ENCODE results near the gene SLC16A6. TPM values are rescaled to one million over a fixed set of nuclear protein-coding genes. Genes with fewer than 3 reads are reported as not detected.

SLC16A6 gene
- total and polyA plus RNA-seq, 9 donors, result 0.12 to 11.3 (median 1.1) TPM

DNA sequence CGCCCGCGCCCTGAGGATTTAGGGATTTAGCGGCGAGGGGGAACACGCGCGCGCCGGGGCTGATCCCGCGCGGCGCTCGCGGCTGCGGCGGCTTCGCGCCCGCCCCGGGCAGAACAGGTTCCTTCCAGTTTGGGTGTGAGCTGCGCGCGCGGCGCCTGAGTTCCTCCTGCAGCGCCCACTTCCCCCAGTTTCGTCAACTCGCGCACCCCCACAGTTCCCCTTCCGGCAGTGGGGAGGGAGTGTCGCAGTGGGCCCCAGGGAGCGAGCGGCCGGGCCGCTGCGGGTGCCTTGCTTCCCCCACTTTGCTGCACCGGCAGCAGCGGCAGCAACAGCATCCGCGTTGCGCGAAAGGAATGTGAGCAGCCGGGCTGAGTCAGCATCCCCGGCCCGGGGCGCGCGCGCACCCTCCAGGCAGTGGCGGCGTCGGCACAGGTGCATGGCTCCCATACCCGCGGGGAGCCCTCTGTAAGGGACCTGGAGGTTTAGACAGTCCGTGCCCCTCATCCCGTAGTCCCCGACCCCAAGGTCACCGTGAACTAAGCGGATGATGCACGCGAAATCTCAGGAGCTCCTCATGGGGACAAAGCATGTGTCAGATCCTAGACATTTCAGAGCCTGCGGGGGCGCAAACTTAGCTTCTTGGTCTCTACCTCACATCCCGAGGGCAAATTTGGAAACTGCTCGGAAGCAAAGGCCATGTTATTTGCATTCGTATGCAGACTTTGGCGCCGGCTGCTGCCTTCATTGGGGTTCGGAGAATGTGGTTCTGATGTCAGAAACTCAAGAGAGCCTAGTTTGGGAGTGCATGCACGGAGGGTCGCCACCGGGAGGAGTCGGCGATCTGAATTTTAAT, 1.1 kb upstream of the SLC16A6 start:
- DNase-seq, result peak; percentile 56 to 73 (median 59)
- H3K9me3 ChIP-seq, result no peaks in the 10 kb centered on the region
- no peaks in the 10 kb centered on the region for H3K27me3 ChIP-seq
- 0 to 1% (median 1%) methylated on average over 64 to 76 of the region's 76 CpGs for WGBS, 3 donors
- H3K4me1 ChIP-seq (ENCODE audit: insufficient read depth), result peaks cover 5% of the 10 kb centered on the region
- H3K27ac ChIP-seq, result peak overlapping the region in 1 of 2 donors; percentile 75
- TF ChIP-seq POLR2A (IDR thresholded peaks at IDR 0.05), result no peak
- TF ChIP-seq EP300 (IDR thresholded peaks at IDR 0.05), result no peak
- TF ChIP-seq, protein P1, sequence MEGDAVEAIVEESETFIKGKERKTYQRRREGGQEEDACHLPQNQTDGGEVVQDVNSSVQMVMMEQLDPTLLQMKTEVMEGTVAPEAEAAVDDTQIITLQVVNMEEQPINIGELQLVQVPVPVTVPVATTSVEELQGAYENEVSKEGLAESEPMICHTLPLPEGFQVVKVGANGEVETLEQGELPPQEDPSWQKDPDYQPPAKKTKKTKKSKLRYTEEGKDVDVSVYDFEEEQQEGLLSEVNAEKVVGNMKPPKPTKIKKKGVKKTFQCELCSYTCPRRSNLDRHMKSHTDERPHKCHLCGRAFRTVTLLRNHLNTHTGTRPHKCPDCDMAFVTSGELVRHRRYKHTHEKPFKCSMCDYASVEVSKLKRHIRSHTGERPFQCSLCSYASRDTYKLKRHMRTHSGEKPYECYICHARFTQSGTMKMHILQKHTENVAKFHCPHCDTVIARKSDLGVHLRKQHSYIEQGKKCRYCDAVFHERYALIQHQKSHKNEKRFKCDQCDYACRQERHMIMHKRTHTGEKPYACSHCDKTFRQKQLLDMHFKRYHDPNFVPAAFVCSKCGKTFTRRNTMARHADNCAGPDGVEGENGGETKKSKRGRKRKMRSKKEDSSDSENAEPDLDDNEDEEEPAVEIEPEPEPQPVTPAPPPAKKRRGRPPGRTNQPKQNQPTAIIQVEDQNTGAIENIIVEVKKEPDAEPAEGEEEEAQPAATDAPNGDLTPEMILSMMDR (IDR thresholded peaks at IDR 0.05), result no peak
- H3K4me3 ChIP-seq, result peak overlapping the region; percentile 47
- no peaks in the 10 kb centered on the region for H3K36me3 ChIP-seq
- intact Hi-C loops (cut with DNase I), result no loop called here

DNA sequence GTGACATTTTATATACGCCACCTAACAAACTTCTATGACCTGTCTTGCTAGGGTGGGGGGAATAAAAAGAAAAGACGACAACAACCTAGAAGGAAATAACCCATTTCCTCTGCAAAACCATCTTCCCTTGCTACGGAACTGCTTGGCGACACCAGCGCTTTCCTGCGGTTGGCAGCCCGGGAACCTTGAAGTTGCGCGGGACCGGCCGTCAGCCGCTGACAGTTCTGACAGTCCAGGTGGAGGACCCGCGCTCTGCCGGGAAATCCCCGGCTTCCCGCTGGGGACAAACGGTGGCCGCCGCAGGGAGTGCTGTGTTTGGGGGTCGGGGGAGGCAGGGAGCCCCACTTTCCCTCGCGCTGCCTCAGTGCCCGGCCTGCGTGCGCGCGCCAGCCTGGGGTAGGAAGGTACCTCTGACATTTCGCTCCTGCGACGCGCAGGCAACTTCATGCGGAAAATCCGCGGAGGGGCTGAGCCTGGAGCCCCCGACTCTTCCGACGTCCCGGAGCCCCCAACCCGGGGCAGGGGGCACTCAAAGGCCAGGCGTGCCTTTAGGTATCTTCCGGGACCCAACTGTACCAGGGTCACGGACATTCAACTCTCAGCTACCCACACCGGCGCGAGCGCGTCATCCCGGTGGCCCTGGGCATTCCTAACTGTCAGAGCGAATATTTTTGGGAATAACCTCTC, 516 bp downstream of the SLC16A6 start:
- H3K4me3 ChIP-seq, result peak overlapping the region; percentile 47
- WGBS, 3 donors, result 1 to 3% (median 2%) methylated on average over 50 of the region's 50 CpGs
- H3K36me3 ChIP-seq, result no peaks in the 10 kb centered on the region
- peaks cover 5% of the 10 kb centered on the region for H3K4me1 ChIP-seq (ENCODE audit: insufficient read depth)
- TF ChIP-seq POLR2A (IDR thresholded peaks at IDR 0.05) (no peak), EP300 (IDR thresholded peaks at IDR 0.05) (no peak)
- TF ChIP-seq, protein P1 (IDR thresholded peaks at IDR 0.05), result no peak
- DNase-seq, result peak in 4 of 5 donors; percentile 20 to 52 (median 34)
- intact Hi-C loops (cut with DNase I), result no loop called here
- H3K27me3 ChIP-seq, result no peaks in the 10 kb centered on the region
- H3K27ac ChIP-seq, result peak overlapping the region in 1 of 2 donors; percentile 75
- H3K9me3 ChIP-seq, result no peaks in the 10 kb centered on the region

DNA sequence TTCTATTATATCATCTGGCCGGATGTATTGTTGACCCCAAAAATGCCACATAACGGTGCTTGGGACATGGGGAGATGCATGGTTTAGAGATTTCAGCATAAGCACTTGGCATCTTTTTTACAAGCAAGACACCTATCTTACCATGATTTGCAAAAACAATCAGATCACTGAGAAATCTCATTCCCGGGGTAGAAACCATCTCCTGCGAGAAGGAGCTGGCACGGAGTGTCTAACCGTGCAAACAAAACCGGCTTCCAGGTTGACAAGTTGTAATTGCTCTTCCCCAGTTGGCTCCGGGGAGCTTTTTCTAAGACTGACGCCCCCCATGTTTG, 1.0 kb downstream of the SLC16A6 start:
- no peak for DNase-seq
- no peaks in the 10 kb centered on the region for H3K9me3 ChIP-seq
- H3K4me1 ChIP-seq (ENCODE audit: insufficient read depth), result peaks cover 5% of the 10 kb centered on the region
- TF ChIP-seq POLR2A (IDR thresholded peaks at IDR 0.05), result no peak
- no peak for TF ChIP-seq EP300 (IDR thresholded peaks at IDR 0.05)
- TF ChIP-seq, protein P1 (IDR thresholded peaks at IDR 0.05), result no peak
- no peaks in the 10 kb centered on the region for H3K27me3 ChIP-seq
- intact Hi-C loops (cut with DNase I), result no loop called here
- H3K27ac ChIP-seq, result peak overlapping the region in 1 of 2 donors; percentile 75
- no peaks in the 10 kb centered on the region for H3K36me3 ChIP-seq
- WGBS, 3 donors, result 17 to 20% (median 19%) methylated on average over 9 of the region's 9 CpGs
- no peak overlapping the region for H3K4me3 ChIP-seq

GRCh38 chr17:68289473-68289872, 1.5 kb downstream of the SLC16A6 start:
- Histone ChIP-seq H3K4me3 (no peak overlapping the region), H3K36me3 (no peaks in the 10 kb centered on the region), H3K9me3 (no peaks in the 10 kb centered on the region), H3K27ac (no peak overlapping the region), H3K27me3 (no peaks in the 10 kb centered on the region), H3K4me1 (ENCODE audit: insufficient read depth) (peaks cover 5% of the 10 kb centered on the region)
- TF ChIP-seq POLR2A (IDR thresholded peaks at IDR 0.05) (no peak), EP300 (IDR thresholded peaks at IDR 0.05) (no peak)
- TF ChIP-seq, protein P1 (IDR thresholded peaks at IDR 0.05), result no peak
- intact Hi-C loops (cut with DNase I), result no loop called here
- WGBS, 3 donors, result 58 to 62% (median 60%) methylated on average over 7 of the region's 7 CpGs
- DNase-seq, result no peak
